ENCODE measurements around the gene SLC41A2. TPM values are rescaled to one million over a fixed set of nuclear protein-coding genes. Genes with fewer than 3 reads are reported as not detected.

Gene SLC41A2
- total and polyA plus RNA-seq, 7 donors = 6.5 to 24.6 (median 19.7) TPM

GRCh38 chr12:104957719-104958000 lies 430 bp downstream of the SLC41A2 start:
- Histone ChIP-seq H3K4me1 (peaks cover 0 to 17% (median 9%) of the 10 kb centered on the region in 4 donors), H3K27ac (peak overlapping the region; percentile 80 to 83 (median 82)), H3K9me3 (no peaks in the 10 kb centered on the region), H3K4me3 (peak overlapping the region; percentile 77 to 90 (median 86)), H3K27me3 (no peaks in the 10 kb centered on the region), H3K36me3 (no peaks in the 10 kb centered on the region)
- WGBS, 2 donors = 0 to 1% methylated on average over 31 of the region's 31 CpGs
- intact Hi-C loops (cut with DNase I) = no loop called here
- TF ChIP-seq POLR2AphosphoS5 (IDR thresholded peaks at IDR 0.05) = no peak
- no peak for TF ChIP-seq POLR2A (IDR thresholded peaks at IDR 0.05)
- TF ChIP-seq CTCF (IDR thresholded peaks at IDR 0.05) = no peak
- DNase-seq = peak; percentile 68

GRCh38 chr12:104956870-104957718 lies 996 bp downstream of the SLC41A2 start:
- Histone ChIP-seq H3K9me3 (no peaks in the 10 kb centered on the region), H3K4me3 (peak overlapping the region; percentile 77 to 90 (median 86)), H3K27me3 (no peaks in the 10 kb centered on the region), H3K4me1 (peaks cover 0 to 17% (median 9%) of the 10 kb centered on the region in 4 donors), H3K27ac (peak overlapping the region; percentile 80 to 83 (median 82)), H3K36me3 (no peaks in the 10 kb centered on the region)
- intact Hi-C loops (cut with DNase I) = no loop called here
- WGBS, 2 donors = 8 to 29% methylated on average over 13 of the region's 13 CpGs
- TF ChIP-seq EP300 (IDR thresholded peaks at IDR 0.05) (no peak), POLR2A (IDR thresholded peaks at IDR 0.05) (no peak), POLR2AphosphoS5 (IDR thresholded peaks at IDR 0.05) (peak in 1 of 4 donors; percentile 7), CTCF (IDR thresholded peaks at IDR 0.05) (no peak)
- DNase-seq = no peak

GRCh38 chr12:104955703-104956102 lies 2.4 kb downstream of the SLC41A2 start:
- H3K27me3 ChIP-seq = no peaks in the 10 kb centered on the region
- TF ChIP-seq POLR2A (IDR thresholded peaks at IDR 0.05) (no peak), EP300 (IDR thresholded peaks at IDR 0.05) (no peak), POLR2AphosphoS5 (IDR thresholded peaks at IDR 0.05) (no peak), CTCF (IDR thresholded peaks at IDR 0.05) (no peak)
- H3K4me3 ChIP-seq = no peak overlapping the region
- no peak overlapping the region for H3K27ac ChIP-seq
- no peaks in the 10 kb centered on the region for H3K36me3 ChIP-seq
- 94 to 95% methylated on average over 2 of the region's 2 CpGs for WGBS, 2 donors
- intact Hi-C loops (cut with DNase I) = no loop called here
- no peaks in the 10 kb centered on the region for H3K9me3 ChIP-seq
- H3K4me1 ChIP-seq = peaks cover 0 to 17% (median 9%) of the 10 kb centered on the region in 4 donors
- DNase-seq = no peak

- Histone ChIP-seq H3K4me1 (peaks cover 0 to 6% (median 0%) of the 10 kb centered on the region in 4 donors), H3K27ac (no peak overlapping the region), H3K36me3 (no peaks in the 10 kb centered on the region), H3K27me3 (no peaks in the 10 kb centered on the region), H3K9me3 (no peaks in the 10 kb centered on the region), H3K4me3 (no peak overlapping the region)
- DNase-seq = no peak
- TF ChIP-seq CTCF (IDR thresholded peaks at IDR 0.05) (no peak), POLR2A (IDR thresholded peaks at IDR 0.05) (no peak), POLR2AphosphoS5 (IDR thresholded peaks at IDR 0.05) (no peak), EP300 (IDR thresholded peaks at IDR 0.05) (no peak)
- WGBS, 2 donors = 17 to 69% methylated on average over 2 of the region's 2 CpGs
- intact Hi-C loops (cut with DNase I) = no loop called here
Measured at GRCh38 chr12:104953323-104953722, 4.8 kb downstream of the SLC41A2 start.

All from sigmoid colon (tissue), 7 donors.